Activated CD8-positive, alpha-beta memory T cell treated with anti-CD3 and anti-CD28 coated beads, Interleukin-2, amount 50 U/mL, for 1 hour (primary cell): ENCODE data around the gene SPECC1.
"Not testable (repeated sequence)": the region's sequence is repeated elsewhere in the genome, so short reads cannot be mapped to it uniquely, and the experiment has no call there.

Experiments
- DNase-seq: peaks from one replicate; pipeline ENCODE4 v3.0.0-alpha.2; 2020; ENCODE audit errors: extremely low read depth

Gene SPECC1

DNA sequence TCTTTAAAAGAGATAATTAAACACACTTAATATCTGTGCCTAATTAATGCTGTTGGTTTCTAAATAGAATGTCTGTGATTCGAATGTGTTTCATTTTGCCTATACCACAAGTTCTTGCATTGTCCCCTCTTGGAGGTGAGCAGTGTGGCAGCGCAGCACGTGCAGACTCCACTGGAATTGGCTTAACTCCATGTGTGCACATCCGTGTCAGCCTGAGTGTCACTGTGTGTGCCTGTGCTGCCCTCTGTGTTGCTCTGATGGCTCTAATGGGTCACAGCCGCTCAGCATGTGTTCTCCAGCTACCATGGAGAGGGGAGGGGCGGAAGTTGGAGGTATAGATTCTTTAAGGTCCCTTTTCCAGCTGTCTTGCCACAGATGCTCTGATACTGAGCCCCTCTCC is 226.6 kb downstream of the SPECC1 start:
- no peak for DNase-seq

DNA sequence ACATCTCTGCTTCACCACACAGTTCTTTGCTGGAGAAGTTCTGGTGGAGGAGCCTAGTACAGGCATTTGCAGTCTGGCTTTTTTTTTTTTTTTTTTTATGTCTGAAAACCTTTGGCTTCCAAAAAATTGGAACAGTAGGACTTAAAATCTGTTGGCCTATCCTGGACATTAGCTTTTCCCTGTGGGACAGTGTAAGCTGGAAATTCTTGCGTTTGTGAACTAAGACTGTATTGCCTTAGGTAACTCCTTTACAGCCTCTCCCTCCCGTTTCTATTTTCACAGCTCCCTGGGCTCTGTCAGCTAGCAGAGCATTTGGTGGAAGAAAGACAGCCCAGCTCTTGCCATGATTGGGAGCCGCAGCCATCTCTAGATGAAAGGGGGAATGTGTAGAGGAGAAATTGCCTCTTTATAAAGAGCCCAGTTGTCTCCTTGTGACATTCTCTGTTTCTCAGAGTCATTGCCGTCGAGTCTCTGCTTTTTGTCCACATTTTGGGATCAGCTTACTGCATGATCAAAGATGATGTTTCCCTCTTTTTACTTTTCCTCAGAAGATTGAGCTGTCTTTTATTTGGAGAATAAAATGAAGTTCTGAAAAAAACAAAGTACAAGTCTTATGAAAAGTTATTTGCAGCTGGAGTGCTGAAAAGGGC is 227.5 kb downstream of the SPECC1 start:
- no peak for DNase-seq

DNA sequence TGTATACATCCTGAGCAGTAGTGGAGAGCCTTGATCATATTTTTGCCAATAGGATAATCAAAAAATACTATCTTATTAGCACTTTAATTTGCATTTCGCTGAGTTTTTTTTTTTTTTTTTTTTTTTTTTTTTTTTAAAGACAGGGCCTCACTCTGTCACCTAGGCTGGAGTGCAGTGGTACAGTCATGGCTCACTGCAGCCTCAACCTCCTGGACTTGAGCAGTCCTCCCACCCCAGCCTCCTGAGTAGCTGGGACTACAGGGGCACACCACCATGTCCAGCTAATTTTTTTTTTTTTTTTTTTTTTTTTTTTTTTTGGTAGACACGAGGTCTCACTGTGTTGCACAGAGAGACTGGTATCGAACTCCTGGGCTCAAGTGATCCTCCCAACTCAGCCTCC is 230.6 kb downstream of the SPECC1 start:
- DNase-seq, result not testable (repeated sequence)

DNA sequence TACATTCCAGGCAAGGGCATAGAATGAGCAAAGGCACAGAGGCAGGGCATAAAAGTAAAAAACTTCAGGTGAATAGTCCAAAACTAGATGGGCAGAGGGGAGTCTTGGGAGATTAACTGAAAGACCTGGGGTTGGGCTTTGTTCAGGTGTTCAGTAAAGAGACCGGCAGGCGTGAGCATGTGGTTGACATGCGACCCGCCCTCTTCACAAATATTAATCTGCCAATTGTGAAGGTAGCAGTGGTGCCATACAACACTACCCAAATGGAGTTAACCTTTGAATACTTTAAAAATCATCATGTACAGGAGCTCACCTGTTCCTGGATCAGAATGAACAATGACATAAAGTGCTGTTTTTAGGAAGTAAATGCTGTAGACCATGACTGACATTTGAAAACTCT is 232.7 kb downstream of the SPECC1 start:
- no peak for DNase-seq

DNA sequence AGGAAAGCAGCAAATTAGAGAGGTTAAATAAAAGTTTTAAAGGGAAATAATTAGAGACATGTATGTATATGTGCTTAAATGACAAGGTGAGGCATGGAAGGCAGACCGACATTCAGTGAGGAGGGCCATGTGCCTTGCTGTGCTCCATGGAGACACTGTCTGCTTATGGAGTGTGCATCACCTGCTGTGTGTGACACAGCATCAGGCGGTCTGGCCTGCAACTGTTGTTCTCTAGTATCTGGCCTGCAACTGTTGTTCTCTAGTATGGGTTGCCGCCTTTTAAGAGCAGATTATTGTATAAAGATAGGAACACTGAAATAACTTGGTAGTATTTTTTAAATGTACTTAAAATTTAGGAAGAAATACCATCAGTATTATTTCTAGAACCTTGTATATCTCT is 233.1 kb downstream of the SPECC1 start:
- no peak for DNase-seq

DNA sequence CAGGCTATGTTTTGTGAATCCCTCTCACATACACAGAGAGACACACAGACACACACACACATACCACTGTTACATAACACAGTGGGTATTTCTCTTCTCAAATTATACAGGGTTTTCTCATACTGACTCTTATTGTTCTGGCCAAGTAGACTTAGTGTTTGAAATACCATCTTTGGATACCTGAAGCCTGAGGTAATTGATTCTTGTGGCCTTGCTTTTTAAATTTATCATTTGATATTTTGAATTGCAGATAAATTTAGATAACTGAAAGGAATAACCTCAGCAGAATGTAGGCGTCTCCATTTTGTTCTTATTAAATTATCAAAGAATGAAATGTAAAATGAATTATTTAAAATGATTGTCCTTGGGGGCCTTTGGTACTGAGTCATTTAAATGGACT is 234.4 kb downstream of the SPECC1 start:
- no peak for DNase-seq

DNA sequence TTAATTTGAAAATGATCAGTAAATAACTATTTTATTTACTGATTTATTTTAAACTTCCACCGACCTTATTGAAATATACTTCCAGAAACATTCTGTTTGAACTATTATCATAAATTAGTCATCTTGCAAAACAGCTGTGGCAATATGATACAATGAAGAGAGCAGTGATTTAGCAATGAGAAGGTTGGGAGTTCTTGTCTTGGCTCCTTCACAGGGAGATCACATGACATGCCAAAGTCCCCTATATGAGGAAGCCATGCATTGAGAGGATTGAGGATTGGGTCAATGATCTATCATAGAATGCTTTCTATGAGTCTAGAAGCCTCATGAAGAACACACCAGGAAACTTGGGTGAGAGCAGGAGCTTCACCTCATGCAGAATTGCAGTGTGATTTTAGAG is 235.5 kb downstream of the SPECC1 start:
- no peak for DNase-seq

DNA sequence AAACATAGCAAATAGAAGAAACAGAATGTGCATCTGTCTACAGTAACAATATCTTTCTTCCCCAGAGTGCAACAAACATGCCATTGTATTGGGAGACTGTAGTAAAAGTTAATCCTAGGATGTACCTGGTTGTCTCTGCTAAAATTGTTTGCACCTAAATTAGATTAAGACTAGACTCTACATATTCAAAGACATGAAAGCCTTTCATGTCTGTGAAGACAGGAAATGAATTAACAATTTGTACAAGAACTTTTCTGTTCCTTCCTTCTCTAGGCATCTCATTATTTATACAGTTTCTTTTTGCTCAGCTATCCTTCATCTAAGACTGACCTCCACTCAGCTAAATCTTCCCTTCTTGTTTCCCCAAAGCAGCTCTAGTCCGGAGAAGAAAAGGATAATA is 237.5 kb downstream of the SPECC1 start:
- DNase-seq, result no peak

DNA sequence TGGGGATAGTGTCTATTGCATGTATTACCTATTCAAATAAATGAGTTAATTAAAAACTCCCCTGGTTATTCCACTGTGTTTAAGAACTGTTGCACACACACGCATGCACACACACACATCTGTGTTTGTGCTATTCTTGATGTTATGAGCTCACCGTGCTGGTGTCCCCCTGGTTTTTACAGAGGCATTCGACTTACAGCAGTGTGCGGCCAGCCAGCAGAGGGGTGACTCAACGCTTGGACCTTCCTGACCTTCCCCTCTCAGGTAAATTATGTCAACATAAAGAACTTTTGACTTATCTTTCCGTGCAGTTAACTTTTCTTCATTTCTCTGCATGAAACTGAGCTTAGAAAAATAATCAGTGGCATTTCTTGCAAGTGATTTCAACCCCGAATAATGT is 244.2 kb downstream of the SPECC1 start:
- DNase-seq, result no peak

DNA sequence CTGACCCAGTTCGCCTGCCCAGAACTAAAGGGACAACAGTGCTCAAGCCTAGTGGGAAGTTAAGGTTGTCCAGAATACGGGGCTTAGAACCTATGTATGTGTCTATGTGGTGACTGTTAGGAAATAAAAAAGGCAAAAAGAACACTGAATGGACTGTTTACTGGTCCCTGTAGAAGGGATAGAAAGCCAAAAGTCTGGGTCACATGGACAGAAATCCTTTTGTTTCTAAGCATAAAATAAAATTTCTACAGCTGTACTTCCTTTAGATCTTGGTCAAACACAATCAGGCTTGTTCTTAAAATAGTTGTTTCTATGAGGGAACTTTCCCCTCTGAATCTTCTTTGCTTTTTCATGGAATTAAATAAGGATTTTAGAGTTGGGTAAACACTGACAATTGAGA is 245.4 kb downstream of the SPECC1 start:
- DNase-seq, result no peak

DNA sequence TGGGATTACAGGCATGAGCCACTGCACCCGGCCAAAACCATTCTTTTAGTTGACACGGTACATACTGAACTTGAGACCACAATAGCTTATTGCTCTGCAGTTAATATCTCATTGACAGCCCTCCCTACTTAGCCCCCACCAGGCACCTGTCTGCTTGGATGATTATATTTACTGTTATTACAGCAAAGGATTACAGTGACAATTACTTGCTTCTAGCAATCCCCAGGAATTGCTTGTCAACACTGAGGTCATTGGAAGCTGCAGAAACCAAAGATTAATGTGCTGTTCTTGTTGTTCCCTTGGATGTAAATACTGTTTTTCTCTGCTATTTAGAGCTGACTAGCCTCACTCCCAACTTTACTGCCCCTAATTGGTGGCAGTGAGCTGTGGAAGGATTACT is 247.0 kb downstream of the SPECC1 start:
- no peak for DNase-seq

DNA sequence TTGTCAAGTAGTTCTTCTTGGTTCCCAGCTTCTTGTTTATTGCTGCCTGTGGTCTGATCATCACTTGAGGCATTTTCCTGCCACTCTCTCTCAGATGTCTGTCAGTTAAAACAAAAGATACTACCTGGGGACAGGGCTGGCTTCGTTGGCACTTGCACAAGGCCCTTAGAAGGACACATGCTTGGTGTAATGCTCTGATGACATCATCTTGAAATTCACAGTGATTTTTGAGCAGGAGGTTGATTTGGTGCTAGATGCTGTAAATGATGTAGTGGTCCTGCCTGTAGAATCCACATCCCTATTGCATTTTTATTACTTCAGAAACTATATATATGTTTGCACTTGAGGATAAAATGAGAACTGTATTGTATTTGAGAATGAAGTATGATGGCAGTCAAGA is 247.8 kb downstream of the SPECC1 start:
- DNase-seq, result no peak

DNA sequence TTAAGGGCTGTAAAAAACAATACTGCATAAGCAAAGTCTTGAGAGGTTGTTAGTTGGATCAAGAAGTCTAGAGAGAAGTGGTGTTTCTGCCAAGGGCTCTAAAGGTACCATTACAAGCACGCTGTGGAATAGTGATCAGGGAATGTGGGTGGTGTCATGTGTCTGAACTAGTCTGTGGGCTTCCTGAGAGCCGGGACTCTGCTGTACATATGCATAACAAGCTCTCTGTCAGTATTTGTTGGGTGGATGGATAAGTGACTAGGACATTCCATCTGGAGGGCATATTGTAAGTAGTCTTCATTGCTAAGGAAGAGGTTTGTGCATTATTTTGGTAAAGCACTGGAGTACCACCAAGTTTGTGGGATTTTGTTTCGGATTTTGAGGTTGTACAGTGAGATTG is 248.6 kb downstream of the SPECC1 start:
- DNase-seq, result no peak

DNA sequence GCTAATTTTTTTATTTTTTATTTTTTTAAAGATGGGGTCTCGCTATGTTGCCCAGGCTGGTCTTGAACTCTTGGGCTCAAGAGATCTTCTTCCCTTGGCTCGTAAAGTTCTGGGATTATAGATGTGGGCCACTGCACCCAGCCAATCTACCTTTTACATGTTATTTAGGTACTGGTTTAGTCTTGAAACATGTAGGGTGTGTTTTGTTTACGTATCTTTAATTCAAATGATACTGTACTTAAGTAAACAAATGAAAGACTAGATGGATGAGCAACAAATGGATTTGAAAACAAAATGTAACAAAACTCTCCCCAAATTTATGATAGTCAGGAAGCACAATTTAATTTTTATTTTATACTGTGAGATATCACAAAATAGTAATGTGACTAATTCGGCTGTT is 250.5 kb downstream of the SPECC1 start:
- DNase-seq, result no peak

DNA sequence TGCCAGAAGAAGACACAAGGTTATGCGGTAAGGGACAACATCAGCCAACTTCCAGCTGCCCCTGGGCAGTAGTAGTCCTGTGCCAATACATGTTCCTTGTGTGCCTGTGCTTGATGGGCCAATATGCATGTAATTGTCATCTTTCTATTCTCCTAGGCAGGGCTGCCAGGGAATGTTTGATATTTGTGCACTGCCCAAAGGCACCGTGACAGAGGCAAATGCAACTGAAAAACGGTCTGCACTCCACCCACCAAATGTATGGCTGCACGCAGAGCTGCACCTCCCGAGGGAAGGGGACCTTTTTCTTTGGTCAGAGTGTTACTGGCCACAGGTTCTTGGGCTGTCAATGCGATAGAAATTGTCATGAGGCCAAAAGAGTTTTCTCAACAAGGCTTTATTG is 251.1 kb downstream of the SPECC1 start:
- no peak for DNase-seq

DNA sequence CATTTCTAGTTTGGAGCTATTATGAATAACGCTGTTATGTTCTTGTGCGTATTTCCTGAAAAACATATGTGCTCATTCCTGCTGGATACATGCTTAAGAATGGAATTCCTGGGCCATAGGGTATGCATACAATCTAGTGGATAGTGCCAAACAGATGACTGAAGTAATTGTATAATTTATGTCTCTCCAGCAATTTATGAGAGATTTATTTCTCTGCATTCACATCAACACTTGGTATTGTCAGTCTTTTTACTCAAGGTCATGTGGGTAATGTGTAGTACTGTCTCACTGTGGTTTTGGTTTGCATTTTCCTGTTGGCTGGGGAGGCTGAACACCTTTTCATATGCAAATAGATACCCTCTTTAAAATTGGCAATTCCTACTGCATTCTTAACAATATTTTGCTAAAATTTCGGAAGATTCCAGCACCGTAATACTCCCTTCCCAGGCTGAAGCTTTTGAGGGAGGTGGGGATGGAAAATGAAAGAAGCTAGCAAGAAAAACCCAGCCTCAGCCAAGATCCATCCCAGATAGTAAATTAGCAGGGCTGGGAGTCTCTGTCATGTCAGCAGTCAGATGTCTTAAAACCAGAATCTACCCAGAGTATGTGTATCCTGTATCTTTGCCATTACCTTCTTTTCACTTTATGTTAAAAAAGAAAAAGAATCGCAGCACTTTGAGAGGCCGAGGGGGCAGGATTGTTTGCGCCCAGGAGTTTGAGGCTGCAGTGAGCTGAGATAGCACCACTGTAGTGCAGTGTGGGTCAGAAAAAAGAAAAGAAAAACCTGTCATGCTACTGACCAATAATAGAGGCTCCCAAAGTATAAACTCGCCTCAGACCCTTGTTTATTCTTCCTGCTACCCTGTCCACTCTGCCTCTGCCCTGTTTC is 253.3 kb downstream of the SPECC1 start:
- no peak for DNase-seq

DNA sequence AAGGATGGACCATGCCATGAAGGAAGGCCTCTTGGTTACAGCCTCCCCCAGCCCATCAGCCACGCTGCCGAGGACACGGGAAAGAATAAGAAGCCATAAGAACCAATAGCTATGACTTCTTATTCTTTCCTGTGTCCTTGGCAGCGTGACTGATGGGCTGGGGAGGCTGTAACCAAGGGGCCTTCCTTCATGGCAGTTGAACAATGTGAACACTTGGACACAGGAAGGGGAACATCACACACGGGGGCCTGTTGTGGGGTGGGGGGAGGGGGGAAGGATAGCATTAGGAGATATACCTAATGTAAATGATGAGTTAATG is 253.9 kb downstream of the SPECC1 start:
- not testable (repeated sequence) for DNase-seq

DNA sequence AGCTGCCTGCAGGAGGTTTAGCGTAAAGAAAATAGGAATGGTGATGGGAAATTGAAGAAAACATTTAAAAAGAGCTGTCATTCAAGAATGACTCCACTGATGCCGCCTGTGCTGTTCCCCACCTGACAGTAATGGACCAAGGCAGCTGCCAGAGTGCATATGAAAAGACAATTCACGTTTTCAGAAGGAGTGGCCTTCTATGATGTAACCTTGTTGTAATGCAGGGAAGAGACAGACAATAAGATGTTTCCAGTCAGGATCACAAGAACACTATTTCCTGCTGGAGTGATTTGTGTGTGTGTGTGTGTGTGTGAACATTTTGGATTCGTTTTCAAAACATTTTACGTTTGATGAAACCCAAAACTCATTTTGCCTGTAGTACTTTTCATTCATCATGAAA is 254.4 kb downstream of the SPECC1 start:
- DNase-seq, result no peak

DNA sequence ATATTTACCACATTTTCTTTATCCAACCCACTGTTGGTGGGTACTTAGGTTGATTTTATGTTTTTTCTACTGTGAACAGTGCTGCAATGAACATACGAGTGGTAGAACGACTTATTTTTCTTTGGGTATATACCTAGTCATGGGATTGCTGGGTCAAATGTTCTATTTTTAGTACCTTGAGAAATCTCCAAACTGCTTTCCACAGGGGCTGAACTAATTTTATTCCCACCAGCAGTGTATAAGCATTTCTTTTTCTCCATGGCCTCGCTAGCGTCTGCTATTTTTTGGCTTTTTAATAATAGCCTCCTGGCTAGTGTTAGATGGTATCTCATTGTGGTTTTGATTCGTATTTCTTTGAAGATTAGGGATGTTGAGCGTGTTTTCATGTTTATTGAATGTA is 255.8 kb downstream of the SPECC1 start:
- DNase-seq, result no peak

DNA sequence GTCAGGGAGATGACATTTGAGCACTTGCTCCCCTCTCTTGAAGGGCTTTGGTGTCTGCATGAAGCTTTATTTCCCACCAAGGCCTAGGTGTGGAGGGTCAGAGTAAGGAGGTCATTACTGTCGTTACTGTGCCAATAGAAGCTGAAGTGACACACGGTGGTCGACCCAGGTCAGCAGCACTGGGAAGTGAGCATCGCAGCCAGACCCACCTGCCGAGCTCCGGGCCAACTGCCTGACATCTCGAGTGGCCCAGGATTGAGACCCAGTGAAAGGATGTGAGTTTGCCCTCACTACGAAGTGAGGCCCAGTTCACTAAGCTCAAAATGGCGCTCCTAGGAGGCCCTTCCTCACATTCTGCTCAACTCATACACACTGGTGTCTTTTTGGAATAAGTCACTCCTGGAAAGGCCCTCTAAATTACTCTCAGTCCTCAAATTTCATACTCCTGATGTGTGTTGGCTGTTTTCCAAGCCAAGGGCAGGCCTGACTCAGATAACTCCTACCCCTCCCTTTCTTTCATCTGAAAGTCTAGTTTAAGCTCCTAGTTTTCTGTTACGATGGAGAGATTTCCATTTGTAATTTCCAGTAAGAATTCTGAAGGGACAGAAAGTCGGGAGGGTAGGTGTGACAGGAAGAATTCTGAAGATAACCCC is 257.8 kb downstream of the SPECC1 start:
- no peak for DNase-seq

DNA sequence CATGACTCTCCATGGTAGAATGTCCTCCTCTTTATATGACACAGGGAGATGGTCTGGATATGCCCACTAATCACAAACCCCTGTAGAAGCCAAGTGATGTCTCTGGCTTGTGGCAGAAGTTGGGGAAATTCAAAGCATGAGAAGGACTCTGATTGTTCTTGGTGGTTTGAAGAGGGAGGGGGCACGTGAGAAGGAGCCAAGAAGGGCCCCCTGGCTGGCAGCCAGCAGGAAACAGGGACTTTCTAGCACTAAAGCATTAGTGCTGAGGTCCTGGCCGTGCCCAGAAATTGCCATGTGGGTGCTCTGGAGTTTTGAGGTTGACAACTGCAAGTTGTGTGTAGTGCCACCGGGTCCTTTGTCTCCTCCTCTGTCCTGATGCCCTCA is 258.3 kb downstream of the SPECC1 start:
- DNase-seq, result no peak

DNA sequence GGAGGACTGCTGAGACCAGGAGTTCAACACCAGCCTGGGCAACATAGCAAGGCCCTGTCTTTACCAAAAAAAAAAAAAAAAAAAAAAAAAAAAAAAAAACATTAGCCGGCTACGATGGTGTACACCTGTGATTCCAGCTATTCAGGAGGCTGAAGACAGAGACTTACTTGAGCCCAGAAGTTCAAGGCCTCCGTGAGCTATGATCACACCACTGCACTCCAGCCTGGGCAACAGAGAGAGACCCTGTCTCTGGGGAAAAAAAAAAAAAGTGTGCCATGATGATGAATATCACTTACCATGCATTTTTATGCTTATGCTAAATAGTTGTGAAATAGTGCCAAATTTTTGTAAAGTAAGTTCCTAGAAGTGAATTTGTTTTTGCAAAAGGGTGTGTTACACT is 261.2 kb downstream of the SPECC1 start:
- DNase-seq, result no peak

DNA sequence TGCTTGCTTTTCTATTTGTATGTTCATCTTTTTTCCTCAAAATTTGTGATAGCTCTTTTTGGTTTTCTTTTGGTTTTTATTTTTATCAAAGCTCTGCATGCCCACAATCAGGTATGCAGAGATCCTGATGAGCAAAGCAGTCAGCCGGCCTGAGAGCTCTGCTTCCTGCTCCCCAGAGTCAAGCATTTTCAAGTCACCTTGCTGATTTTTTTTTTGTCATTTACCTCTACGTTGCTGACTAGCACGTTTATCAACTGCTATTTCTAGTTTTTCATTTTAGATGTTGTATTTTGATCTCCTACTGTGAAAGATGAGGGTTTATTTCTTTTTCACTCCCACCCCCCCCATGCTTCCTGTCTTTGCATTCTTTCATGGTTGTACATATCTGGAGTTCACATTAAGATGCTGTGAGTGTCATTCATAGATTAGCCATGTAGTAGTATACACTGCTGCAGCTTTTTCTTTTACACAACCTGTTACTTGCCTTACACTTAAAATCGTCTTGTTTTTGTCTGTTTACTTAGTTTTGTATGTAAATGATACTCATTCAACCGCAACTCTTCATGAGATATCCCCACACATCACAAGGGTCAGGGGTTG is 262.0 kb downstream of the SPECC1 start:
- DNase-seq, result no peak
